H1 (cell line): Measurements from ENCODE around the gene LARGE2. TPM values are rescaled to one million over a fixed set of nuclear protein-coding genes. Genes with fewer than 3 reads are reported as not detected.

Experiments used
- CEBPB ChIP-seq: IDR thresholded peaks from 2 replicates; pipeline ENCODE4 v1.6.1; 2012; ENCODE audit warnings: low read depth, low read length
- EP300 ChIP-seq, 2 experiments: IDR thresholded peaks; 1 replicate in 1 of 2; 2 replicates in 1 of 2; pipeline ENCODE4 v1.6.1; 2011 to 2012; ENCODE audit warnings: low read depth in 2 of 2, low read length in 2 of 2, mild to moderate bottlenecking in 2 of 2, borderline replicate concordance in 1 of 2, inconsistent platforms in 1 of 2, moderate library complexity in 1 of 2
- FOSL1 ChIP-seq: IDR thresholded peaks from 2 replicates; pipeline ENCODE4 v1.6.1; 2011; ENCODE audit warnings: mild to moderate bottlenecking, low read depth, low read length, moderate library complexity; ENCODE audit not compliant: insufficient read depth
- MAFK ChIP-seq: IDR thresholded peaks from 2 replicates; pipeline ENCODE4 v1.6.1; 2012; ENCODE audit warnings: low read depth, mild to moderate bottlenecking, improper control_type of control experiment, low read length
- RNF2 ChIP-seq: fragments of 200-900, 300-1000 bp; sonication (generic); IDR thresholded peaks from 2 replicates; pipeline ENCODE4 v1.7.1; 2016; ENCODE audit warnings: borderline replicate concordance, low read depth, mild to moderate bottlenecking, antibody characterized with exemption, low read length; ENCODE audit not compliant: poor library complexity, severe bottlenecking; ENCODE audit errors: missing control alignments
- polyA plus RNA-seq, 7 experiments: library from polyadenylated mRNA; depleted of rRNA in 3 of 7; stranded (reverse) in 5 of 7; unstranded in 2 of 7; fragments of >200 nt in 5 of 7; fragments of 200-250 nt in 2 of 7; gene quantifications; 1 replicate in 5 of 7; 2 replicates in 1 of 7; 4 replicates in 1 of 7; pipeline versions ENCODE4 v1.2.1 to v1.2.3, GENCODE V29; 2011 to 2013; ENCODE audit warnings: missing spikeins in 2 of 7, mixed read lengths in 2 of 7
- total RNA-seq: library from RNA; stranded (reverse); fragmentation: NEBNext Ultra II Directional; extraction: Animal tissue kit (Norgen Biotek cat#: 25700); gene quantifications from 2 replicates; pipeline ENCODE4 v1.2.1, GENCODE V29; 2021

Gene LARGE2
- total and polyA plus RNA-seq, 2 of the 8 experiments (the other 6 are each of a cell fraction or from before 2014, with no cell fraction given) = 111 to 137 TPM

DNA sequence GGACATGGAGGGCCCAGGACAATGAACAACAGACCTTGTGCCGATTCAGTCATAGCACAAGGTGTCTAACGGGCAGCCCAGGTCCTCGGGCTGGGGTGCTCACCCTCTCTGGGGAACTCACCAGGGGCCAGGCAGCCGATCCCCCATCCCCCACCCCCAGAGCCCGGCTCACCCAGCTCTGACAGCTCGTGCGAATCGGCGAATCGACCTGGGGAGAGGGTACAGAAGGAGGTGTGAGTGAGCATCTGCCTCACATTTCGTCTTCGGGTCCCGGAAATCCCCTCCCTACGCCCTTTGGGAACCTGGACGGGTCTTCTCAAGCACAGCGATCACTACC is 5.2 kb upstream of the LARGE2 start (continued):
- TF ChIP-seq EP300 (IDR thresholded peaks at IDR 0.05; ENCODE audit: borderline replicate concordance in 1 of 2, low read depth in 2 of 2, low read length in 2 of 2) = no peak
- no peak for TF ChIP-seq MAFK
- no peak for TF ChIP-seq FOSL1
- no peak for TF ChIP-seq CEBPB
- no peak for TF ChIP-seq RNF2
